ENCODE results near the gene STK10. TPM values are rescaled to one million over a fixed set of nuclear protein-coding genes. Genes with fewer than 3 reads are reported as not detected.
"Not testable (repeated sequence)": the region's sequence is repeated elsewhere in the genome, so short reads cannot be mapped to it uniquely, and the experiment has no call there.

The STK10 gene
- total RNA-seq, 1 donor from 2014 or later, result 60.2 TPM

- H3K79me2 ChIP-seq (ENCODE audit: insufficient read depth, low read length), result peaks cover 57% of the 10 kb centered on the region
- DNase-seq (ENCODE audit: low read depth) (no peak), FAIRE-seq (no peak)
- no peak overlapping the region for H3K4me2 ChIP-seq (ENCODE audit: low read length)
- no peaks in the 10 kb centered on the region for H3K9me3 ChIP-seq (ENCODE audit: insufficient read depth, low read depth, low read length)
- no peak overlapping the region for H3K27ac ChIP-seq (ENCODE audit: low read depth, low read length)
- H3K27me3 ChIP-seq (ENCODE audit: insufficient read depth, low read length), result no peaks in the 10 kb centered on the region
- H3K4me3 ChIP-seq (ENCODE audit: insufficient read depth, low read depth, low read length), result no peak overlapping the region
- H3K36me3 Mint-ChIP-seq (ENCODE audit: low read depth, unreplicated experiment), result peaks cover 12% of the 10 kb centered on the region
- H3K4me1 ChIP-seq (ENCODE audit: insufficient read depth, low read length), result peaks cover 9% of the 10 kb centered on the region
- H2AFZ ChIP-seq (ENCODE audit: low read depth, low read length), result no peak overlapping the region
- no peak overlapping the region for H3K27ac Mint-ChIP-seq (ENCODE audit: unreplicated experiment)
- H3K9me3 Mint-ChIP-seq (ENCODE audit: unreplicated experiment), result peaks cover 2% of the 10 kb centered on the region
- H4K20me1 ChIP-seq (ENCODE audit: insufficient read depth, low read length), result peaks cover 79% of the 10 kb centered on the region
- no peak overlapping the region for H3K9ac ChIP-seq (ENCODE audit: low read length)
- H3K27me3 Mint-ChIP-seq (ENCODE audit: low read depth, unreplicated experiment), result no peaks in the 10 kb centered on the region
- H3K36me3 ChIP-seq (ENCODE audit: insufficient read depth, low read length), result peaks cover 5% of the 10 kb centered on the region
- TF ChIP-seq CTCF (IDR thresholded peaks at IDR 0.05; ENCODE audit: insufficient read depth, low read depth, low read length) (no peak), EZH2 (IDR thresholded peaks at IDR 0.05; ENCODE audit: insufficient read depth, low read length) (no peak)
- H3K4me3 Mint-ChIP-seq (ENCODE audit: unreplicated experiment), result no peak overlapping the region
- peaks cover 9% of the 10 kb centered on the region for H3K4me1 Mint-ChIP-seq (ENCODE audit: low read depth, unreplicated experiment)
Observed at GRCh38 chr5:172160506-172160905, 27.5 kb downstream of the STK10 start.

- H3K36me3 ChIP-seq (ENCODE audit: insufficient read depth, low read length), result peaks cover 5% of the 10 kb centered on the region
- no peak overlapping the region for H3K27ac ChIP-seq (ENCODE audit: low read depth, low read length)
- H3K36me3 Mint-ChIP-seq (ENCODE audit: low read depth, unreplicated experiment), result peaks cover 19% of the 10 kb centered on the region
- H2AFZ ChIP-seq (ENCODE audit: low read depth, low read length), result no peak overlapping the region
- H4K20me1 ChIP-seq (ENCODE audit: insufficient read depth, low read length), result peaks cover 73% of the 10 kb centered on the region
- no peak overlapping the region for H3K4me2 ChIP-seq (ENCODE audit: low read length)
- H3K9me3 Mint-ChIP-seq (ENCODE audit: unreplicated experiment), result peaks cover 2% of the 10 kb centered on the region
- no peaks in the 10 kb centered on the region for H3K27me3 ChIP-seq (ENCODE audit: insufficient read depth, low read length)
- no peak for TF ChIP-seq CTCF (IDR thresholded peaks at IDR 0.05; ENCODE audit: insufficient read depth, low read depth, low read length)
- TF ChIP-seq EZH2 (IDR thresholded peaks at IDR 0.05; ENCODE audit: insufficient read depth, low read length), result no peak
- DNase-seq (ENCODE audit: low read depth) (no peak), FAIRE-seq (no peak)
- H3K4me3 Mint-ChIP-seq (ENCODE audit: unreplicated experiment), result no peak overlapping the region
- no peak overlapping the region for H3K4me3 ChIP-seq (ENCODE audit: insufficient read depth, low read depth, low read length)
- H3K4me1 ChIP-seq (ENCODE audit: insufficient read depth, low read length), result no peaks in the 10 kb centered on the region
- H3K9me3 ChIP-seq (ENCODE audit: insufficient read depth, low read depth, low read length), result no peaks in the 10 kb centered on the region
- peaks cover 47% of the 10 kb centered on the region for H3K79me2 ChIP-seq (ENCODE audit: insufficient read depth, low read length)
- no peak overlapping the region for H3K27ac Mint-ChIP-seq (ENCODE audit: unreplicated experiment)
- H3K9ac ChIP-seq (ENCODE audit: low read length), result no peak overlapping the region
- peaks cover 5% of the 10 kb centered on the region for H3K4me1 Mint-ChIP-seq (ENCODE audit: low read depth, unreplicated experiment)
- H3K27me3 Mint-ChIP-seq (ENCODE audit: low read depth, unreplicated experiment), result no peaks in the 10 kb centered on the region
Observed at GRCh38 chr5:172159016-172159415, 29.0 kb downstream of the STK10 start.

GRCh38 chr5:172156541-172156994 is 31.5 kb downstream of the STK10 start:
- Histone ChIP-seq H3K4me2 (ENCODE audit: low read length) (no peak overlapping the region), H3K27ac (ENCODE audit: low read depth, low read length) (no peak overlapping the region), H3K4me1 (ENCODE audit: insufficient read depth, low read length) (no peaks in the 10 kb centered on the region), H3K79me2 (ENCODE audit: insufficient read depth, low read length) (peaks cover 30% of the 10 kb centered on the region), H3K9me3 (ENCODE audit: insufficient read depth, low read depth, low read length) (no peaks in the 10 kb centered on the region), H4K20me1 (ENCODE audit: insufficient read depth, low read length) (peaks cover 72% of the 10 kb centered on the region), H3K9ac (ENCODE audit: low read length) (no peak overlapping the region), H2AFZ (ENCODE audit: low read depth, low read length) (no peak overlapping the region), H3K4me3 (ENCODE audit: insufficient read depth, low read depth, low read length) (no peak overlapping the region), H3K27me3 (ENCODE audit: insufficient read depth, low read length) (no peaks in the 10 kb centered on the region), H3K36me3 (ENCODE audit: insufficient read depth, low read length) (peaks cover 5% of the 10 kb centered on the region)
- H3K27ac Mint-ChIP-seq (ENCODE audit: unreplicated experiment), result no peak overlapping the region
- H3K4me3 Mint-ChIP-seq (ENCODE audit: unreplicated experiment), result no peak overlapping the region
- FAIRE-seq, result no peak
- no peaks in the 10 kb centered on the region for H3K4me1 Mint-ChIP-seq (ENCODE audit: low read depth, unreplicated experiment)
- TF ChIP-seq CTCF (IDR thresholded peaks at IDR 0.05; ENCODE audit: insufficient read depth, low read depth, low read length) (no peak), EZH2 (IDR thresholded peaks at IDR 0.05; ENCODE audit: insufficient read depth, low read length) (no peak)
- H3K27me3 Mint-ChIP-seq (ENCODE audit: low read depth, unreplicated experiment), result no peaks in the 10 kb centered on the region
- H3K36me3 Mint-ChIP-seq (ENCODE audit: low read depth, unreplicated experiment), result peaks cover 31% of the 10 kb centered on the region
- H3K9me3 Mint-ChIP-seq (ENCODE audit: unreplicated experiment), result peaks cover 2% of the 10 kb centered on the region
- no peak for DNase-seq (ENCODE audit: low read depth)

GRCh38 chr5:172155101-172155500 is 32.9 kb downstream of the STK10 start:
- not testable (repeated sequence) for H3K9ac ChIP-seq (ENCODE audit: low read length); H3K4me1 ChIP-seq (ENCODE audit: insufficient read depth, low read length); H3K27me3 ChIP-seq (ENCODE audit: insufficient read depth, low read length); H3K4me3 Mint-ChIP-seq (ENCODE audit: unreplicated experiment); FAIRE-seq; H3K9me3 ChIP-seq (ENCODE audit: insufficient read depth, low read depth, low read length); H3K27ac ChIP-seq (ENCODE audit: low read depth, low read length); H3K27ac Mint-ChIP-seq (ENCODE audit: unreplicated experiment); H3K36me3 ChIP-seq (ENCODE audit: insufficient read depth, low read length); H3K27me3 Mint-ChIP-seq (ENCODE audit: low read depth, unreplicated experiment); H3K9me3 Mint-ChIP-seq (ENCODE audit: unreplicated experiment); DNase-seq (ENCODE audit: low read depth); H3K4me3 ChIP-seq (ENCODE audit: insufficient read depth, low read depth, low read length); H3K4me2 ChIP-seq (ENCODE audit: low read length); H2AFZ ChIP-seq (ENCODE audit: low read depth, low read length); H3K4me1 Mint-ChIP-seq (ENCODE audit: low read depth, unreplicated experiment)
- H3K36me3 Mint-ChIP-seq (ENCODE audit: low read depth, unreplicated experiment), result peaks cover 36% of the 10 kb centered on the region
- peaks cover 70% of the 10 kb centered on the region for H4K20me1 ChIP-seq (ENCODE audit: insufficient read depth, low read length)
- peaks cover 19% of the 10 kb centered on the region for H3K79me2 ChIP-seq (ENCODE audit: insufficient read depth, low read length)
